SW 1271 (cell line): ENCODE data around the gene FRMD8.

ENCODE experiments used
- DNase-seq, 2 experiments: peaks; one replicate each; lab custom pipeline; 2025; lab: John Stamatoyannopoulos, UW

FRMD8 gene

GRCh38 chr11:65425105-65425970 lies 38.9 kb downstream of the FRMD8 start:
- DNase-seq = peak in 1 of 2 experiments; percentile 45

- no peak for DNase-seq
Observed at GRCh38 chr11:65425971-65426838, 39.8 kb downstream of the FRMD8 start.

DNA sequence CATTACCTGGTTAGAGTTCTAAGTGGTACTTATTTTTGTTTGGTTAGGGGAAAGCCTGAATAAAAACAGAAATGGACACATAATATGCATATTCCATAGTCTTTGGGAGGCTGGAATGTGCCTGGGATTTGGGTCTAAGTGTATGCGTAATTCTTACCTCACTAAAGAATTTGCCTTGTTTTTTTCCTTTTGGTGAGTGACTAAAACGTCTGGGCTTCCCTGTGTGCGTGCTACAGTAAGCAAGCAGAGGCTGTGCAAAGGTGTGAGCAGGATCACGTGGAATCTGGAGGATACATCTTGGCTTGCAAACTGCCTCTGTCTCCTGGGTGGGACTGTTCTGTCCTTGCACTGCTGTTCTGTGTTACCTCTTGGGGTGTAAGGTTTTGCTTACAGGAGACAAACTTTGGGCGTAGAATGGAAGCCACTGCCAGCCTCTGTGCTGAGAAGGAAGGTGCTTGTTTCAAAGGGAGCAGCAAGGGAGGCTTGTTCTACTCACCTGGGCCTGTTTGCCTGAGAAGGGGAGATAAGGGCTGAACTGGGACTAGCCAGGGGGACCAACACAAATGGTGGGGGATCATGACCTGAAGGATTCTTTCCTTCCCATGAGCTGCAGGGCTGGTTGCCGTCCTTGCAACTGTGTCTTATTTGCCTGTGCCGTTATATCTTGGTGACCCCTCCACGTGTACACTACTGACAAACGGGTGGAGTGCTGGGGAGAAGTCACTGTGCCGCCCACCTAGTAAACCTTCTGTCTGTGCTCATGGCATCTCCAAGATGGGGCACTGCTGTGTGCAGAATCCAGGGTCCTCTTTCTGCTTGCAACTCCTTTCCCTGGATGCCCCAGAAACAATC lies 40.6 kb downstream of the FRMD8 start:
- no peak for DNase-seq

DNA sequence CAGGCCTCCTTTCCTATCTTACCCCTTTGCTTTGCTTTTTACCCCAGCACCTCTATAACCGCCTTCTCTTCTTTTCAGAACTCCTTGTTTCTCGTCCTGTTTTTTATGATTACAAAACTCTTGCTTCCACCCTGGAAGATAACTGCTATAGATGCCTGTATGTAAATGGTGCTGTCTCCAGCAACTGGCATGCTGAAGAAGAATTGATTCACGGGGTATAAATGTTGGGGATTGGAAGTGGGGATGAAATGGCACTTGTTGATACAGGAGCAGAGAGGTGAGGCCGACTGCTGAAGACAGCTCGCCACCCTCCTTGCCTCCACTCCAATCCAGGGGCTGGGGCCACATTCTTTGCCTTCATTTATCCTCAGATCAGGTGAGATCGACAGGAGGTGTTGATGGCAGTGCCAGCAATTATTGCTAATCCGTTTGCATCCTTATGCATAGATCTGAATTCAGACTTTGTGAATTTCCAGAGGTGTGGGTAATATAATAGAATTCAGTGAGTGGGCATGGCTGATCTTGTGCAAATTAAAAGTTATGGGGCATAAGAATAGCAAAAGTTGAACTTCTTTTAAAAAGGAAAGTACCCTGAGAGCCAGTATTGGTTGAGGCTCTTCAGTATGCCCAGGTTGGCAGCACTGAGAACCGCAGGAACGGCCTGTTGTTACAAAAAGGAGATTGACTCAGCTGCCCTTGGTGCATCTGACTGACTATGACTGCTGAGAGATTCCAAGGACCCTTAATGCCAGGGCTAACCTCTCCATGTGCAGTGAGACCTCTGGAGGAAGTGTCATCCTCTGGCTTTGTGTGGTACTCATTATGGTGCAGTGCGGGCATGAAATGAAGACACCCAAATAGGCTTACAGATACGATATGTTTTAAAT lies 41.5 kb downstream of the FRMD8 start:
- DNase-seq = peak in 1 of 2 experiments; percentile 52

- DNase-seq = no peak
Observed at GRCh38 chr11:65428578-65429067, 42.2 kb downstream of the FRMD8 start.

DNA sequence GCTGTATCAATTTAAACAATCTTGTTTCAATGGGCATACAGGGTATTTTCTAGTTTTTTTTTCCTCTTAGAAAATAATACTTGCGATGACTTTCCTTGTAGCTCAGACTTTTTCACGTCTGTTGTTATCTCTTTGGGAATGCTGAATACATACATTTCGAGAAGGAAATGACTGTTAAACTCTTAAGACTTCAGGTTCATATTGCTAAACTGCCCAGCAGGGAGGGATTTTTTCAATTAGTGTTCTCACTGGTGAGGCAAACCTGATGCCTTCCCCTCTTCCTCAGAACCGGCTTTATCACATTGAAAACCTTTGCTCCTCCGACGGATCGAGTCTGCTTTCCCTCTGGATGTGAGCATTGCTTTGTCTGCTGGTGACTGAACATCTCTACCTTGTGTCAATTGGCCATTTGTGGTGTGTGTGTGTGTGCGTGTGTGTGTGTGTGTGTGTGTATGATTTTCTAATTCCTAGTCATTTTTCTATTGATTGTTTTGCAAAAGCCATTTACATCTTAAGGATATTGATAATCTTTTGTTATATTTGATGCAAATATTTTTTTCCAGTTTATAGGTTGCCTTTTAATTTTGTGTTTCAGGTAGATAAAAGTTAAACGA lies 42.7 kb downstream of the FRMD8 start:
- no peak for DNase-seq

DNA sequence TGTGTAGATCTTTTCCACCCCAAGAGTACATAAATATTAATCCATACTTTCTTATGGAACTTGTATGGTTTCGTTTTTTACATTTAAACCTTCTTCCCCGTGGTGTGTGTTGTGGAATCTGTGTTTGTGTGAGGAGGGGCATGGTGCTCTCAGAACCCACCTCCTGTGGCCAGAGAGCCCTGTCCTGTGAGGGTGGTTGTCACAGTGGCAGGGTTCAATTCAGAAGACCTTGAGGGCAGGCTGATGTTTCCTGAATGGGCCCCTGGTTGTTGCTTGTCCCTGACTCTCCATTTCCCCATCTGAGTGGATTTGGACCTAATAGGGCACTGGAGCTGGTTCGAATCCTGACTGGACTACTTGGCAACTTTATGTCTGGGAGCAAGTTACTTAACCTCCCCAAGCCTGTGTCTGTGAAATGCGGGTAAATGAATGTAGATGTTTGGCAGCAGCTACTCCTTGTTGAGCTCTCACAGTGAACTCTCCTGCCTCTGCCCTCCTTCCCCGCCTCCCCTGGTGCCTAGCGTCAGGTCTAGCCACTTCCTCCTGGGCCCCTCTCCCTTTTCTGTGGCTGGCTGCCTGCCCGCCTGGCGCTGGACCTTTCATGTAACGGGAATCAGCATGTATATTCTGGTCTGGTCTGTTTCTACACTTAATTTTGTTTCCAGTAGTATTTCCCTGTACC lies 43.4 kb downstream of the FRMD8 start:
- DNase-seq = peak in 1 of 2 experiments; percentile 54

GRCh38 chr11:65430406-65431217 lies 44.2 kb downstream of the FRMD8 start:
- DNase-seq = no peak

GRCh38 chr11:65431451-65432099 lies 45.1 kb downstream of the FRMD8 start:
- DNase-seq = no peak

DNA sequence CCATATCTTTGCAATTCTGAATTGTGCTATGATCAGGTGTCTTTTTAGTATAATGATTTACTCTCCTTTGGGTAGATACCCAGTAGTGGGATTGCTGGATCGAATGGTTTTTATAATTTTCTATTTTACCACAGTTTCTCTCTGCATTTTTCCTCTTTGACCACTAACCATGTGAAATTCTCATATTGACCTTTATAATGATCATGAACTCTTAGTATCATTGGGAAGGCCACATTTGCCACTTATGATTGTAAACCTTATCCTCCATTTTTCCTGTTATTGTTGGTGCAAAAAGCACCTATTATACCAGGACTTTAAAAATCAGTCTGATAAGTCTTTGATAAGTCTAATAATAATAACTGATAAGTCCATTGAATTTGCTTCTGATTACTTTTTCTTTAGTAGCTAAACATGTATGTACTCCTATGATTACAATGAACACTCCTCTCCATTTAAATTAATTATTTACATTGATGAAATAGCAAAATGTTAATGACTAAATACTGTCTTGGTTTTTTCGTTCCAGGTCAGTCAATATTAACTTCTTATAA lies 45.7 kb downstream of the FRMD8 start:
- no peak for DNase-seq

GRCh38 chr11:65432686-65433582 lies 46.5 kb downstream of the FRMD8 start:
- DNase-seq = no peak

GRCh38 chr11:65433657-65434056 lies 47.2 kb downstream of the FRMD8 start:
- no peak for DNase-seq

DNA sequence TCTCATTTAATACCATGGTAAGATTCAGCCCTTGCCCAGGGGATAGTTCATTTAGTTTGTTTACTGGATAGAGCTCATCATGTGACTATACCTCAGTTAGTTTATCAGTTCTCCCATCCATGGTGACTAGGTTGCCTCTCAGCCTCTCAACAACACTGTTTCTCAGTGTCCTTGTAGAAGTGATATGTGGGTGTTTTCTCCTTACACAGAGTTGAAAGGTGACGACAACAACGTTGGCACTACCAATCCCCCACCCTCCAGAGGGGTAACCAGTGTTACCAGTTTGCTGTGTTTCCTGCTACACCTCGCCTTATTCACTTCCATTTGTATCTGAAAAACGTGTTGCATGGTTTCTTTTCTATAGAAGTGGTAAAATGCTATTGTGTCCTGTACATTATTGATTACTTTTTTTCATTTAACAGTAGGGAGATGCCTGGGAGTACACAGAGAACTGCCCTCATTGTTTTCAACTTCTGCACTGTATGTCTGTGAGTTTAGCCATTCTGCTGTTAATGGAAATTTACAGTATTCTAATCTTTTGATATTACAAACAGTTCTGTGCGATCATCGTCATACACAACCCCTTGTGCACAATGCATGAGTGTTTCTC lies 47.7 kb downstream of the FRMD8 start:
- DNase-seq = no peak

DNA sequence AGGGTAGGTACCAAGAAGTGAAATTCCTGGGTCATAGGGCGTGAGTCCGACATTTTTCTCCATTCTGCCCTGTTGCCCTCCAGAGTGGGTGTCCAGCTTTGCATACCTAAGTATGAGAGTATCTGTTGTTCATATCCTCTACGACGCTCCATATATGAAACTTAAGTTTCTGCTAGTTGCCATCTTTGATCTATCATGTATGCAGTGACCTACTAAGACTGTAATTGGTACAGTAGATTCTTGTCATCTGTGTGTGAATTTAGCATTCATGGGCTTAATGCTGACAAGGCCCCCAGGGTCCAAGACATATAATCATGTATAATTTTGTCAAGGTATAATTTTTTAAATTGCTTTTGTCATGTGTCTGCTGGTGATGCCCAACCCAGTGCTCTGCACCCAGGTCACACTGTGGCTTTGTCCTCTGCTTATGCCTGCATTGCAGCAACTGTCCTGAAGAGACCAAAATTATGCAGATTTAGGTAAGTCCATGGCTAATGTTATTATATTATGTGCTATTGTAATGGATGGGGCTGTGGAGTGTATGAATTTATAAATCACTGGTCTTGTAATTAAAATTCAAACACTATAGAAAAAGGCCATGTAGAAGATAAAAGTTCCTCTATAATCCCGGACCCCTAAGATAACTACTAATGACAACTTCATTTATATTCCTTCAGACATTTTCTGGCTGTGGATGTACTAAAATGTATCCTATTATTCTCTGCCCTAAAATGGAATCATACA lies 48.4 kb downstream of the FRMD8 start:
- no peak for DNase-seq

DNA sequence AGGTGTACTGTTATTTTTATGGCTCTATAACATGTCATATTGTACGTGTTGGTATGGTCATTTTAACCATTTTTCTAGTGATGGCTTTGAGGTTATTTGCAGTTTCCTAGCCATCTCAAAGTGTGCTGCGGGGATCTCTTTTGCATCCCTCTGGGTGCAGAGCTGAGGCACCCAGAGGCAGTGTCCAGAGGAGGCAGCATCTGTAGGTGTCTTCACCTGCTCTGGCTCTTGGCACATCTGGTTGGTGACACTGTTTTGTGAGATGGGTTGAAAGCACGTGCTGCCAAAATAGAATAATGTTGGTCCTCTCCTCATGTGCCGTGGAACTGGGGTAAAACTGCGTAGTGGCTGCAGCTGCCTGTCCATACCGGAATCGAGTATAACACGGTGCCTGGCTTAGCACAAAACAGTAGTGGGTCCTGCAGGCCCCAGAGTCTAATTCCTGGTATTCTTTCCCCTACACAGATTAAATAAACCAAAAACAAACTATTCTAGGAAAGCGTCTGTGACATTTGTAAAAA lies 49.0 kb downstream of the FRMD8 start:
- no peak for DNase-seq

GRCh38 chr11:65435981-65436411 lies 49.6 kb downstream of the FRMD8 start:
- DNase-seq = no peak
